Hematopoietic multipotent progenitor cell treated with erythropoietin and hydrocortisone succinate and interleukin-3 and kit ligand, for 6 days (in vitro differentiated cells): Measurements from ENCODE around the gene DACH1.
A peak's percentile ranks its signal among the peaks of the same experiment; 100 is the strongest.
"Not testable (repeated sequence)": the region's sequence is repeated elsewhere in the genome, so short reads cannot be mapped to it uniquely, and the experiment has no call there.

Experiments used
- DNase-seq: peaks from one replicate; pipeline ENCODE4 v3.0.0-alpha.2; 2015

DACH1 gene

GRCh38 chr13:71867131-71867814 lies at the start of gene DACH1:
Gene DACH1 (minus strand): TSS chr13:71867204.
- DNase-seq = peak; percentile 91

- no peak for DNase-seq
Observed at GRCh38 chr13:71913717-71914116, 46.7 kb upstream of the DACH1 start.

DNA sequence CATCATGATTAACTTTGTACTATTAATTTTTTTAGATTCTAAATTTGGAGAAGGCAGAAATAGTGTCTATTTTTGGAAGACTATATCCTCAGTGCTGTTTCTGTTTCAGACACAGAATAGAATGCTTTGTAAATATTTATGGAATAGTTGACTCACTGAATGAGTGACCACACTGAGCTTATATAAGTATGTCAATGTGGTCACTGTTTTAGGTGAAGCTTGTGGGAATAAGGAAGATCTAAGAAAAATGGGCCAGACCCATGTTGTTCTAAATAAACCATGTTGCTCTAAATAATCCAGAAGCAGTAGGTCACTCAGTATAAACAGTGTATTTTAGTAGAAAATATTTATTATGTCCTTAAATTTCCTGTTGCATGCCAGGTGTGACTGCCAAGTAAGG lies 45.5 kb upstream of the DACH1 start:
- no peak for DNase-seq

GRCh38 chr13:71906448-71906847 lies 39.4 kb upstream of the DACH1 start:
- peak; percentile 95 for DNase-seq

DNA sequence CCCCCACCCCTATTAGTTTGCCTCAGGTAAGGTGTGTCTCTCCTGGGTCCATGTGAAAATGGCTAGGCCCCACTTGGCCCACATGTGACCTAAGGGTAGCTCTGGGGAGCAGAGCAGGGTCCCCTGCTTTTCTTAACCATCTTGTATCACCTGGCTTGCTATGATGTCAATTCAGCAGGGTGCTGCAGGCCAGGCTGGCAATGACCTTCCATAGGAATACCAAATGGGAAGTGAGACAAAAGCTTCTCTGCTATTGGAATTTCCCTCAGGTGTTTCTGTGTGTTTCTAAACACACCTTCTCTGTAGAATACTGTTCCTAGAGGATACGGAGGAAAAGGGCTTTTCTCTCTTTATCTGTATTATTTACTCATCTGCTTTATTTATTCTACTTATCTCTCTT lies 35.7 kb upstream of the DACH1 start:
- no peak for DNase-seq

DNA sequence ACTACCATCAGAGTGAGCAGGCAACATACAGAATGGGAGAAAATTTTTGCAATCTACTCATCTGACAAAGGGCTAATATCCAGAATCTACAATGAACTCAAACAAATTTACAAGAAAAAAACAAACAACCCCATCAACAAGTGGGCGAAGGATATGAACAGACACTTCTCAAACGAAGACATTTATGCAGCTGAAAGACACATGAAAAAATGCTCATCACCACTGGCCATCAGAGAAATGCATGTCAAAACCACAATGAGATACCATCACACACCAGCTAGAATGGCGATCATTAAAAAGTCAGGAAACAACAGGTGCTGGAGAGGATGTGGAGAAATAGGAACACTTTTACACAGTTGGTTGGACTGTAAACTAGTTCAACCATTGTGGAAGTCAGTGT lies 26.5 kb upstream of the DACH1 start:
- not testable (repeated sequence) for DNase-seq

DNA sequence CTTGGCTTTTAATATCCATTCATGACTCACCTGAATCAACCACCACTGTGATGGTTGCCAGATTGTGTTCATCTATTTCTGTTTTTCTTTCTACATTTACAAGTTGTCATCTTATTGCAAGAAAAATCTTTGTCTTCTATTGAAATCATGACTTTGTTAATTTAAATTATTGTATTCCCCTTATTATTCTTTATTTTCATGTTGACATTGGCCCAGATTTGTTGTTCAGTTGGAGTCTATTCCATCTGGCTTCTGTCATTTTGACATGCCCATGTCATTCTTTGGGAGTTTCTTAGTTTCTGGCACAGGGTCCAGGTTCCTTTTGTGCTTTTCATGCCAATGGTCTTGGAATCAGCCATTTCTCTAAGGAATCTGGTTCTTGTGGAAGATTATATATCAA lies 19.9 kb upstream of the DACH1 start:
- no peak for DNase-seq

GRCh38 chr13:71882120-71882519 lies 15.1 kb upstream of the DACH1 start:
- DNase-seq = no peak

- DNase-seq = no peak
Observed at GRCh38 chr13:71880753-71881541, 13.9 kb upstream of the DACH1 start.

DNA sequence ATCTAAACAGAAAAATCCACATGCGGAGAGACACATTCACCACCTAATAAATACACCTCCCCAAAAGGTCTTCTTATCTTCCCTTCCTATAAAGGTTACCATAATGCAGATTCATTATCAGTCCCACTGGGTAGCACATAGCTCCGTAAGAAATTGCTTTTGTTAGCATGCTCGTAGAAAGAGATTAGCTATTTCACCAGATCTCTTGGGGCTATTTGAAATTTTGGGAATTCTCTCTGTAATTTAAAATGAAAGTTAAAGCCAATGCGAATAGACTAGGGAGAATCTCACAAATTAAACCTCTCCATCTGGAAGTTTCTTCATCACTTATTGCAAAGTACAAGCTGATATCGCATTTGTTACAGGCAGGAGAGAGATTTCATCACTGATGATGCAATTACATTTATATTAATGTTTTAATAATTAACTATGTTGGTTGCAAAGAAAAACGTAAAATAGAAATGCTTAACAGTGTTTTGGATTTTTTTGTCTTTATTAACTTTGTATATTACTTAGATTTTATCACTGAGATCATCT lies 12.9 kb upstream of the DACH1 start:
- DNase-seq = no peak

- peak; percentile 88 for DNase-seq
Observed at GRCh38 chr13:71879129-71879535, 12.1 kb upstream of the DACH1 start.

- no peak for DNase-seq
Observed at GRCh38 chr13:71877256-71877653, 10.3 kb upstream of the DACH1 start.

DNA sequence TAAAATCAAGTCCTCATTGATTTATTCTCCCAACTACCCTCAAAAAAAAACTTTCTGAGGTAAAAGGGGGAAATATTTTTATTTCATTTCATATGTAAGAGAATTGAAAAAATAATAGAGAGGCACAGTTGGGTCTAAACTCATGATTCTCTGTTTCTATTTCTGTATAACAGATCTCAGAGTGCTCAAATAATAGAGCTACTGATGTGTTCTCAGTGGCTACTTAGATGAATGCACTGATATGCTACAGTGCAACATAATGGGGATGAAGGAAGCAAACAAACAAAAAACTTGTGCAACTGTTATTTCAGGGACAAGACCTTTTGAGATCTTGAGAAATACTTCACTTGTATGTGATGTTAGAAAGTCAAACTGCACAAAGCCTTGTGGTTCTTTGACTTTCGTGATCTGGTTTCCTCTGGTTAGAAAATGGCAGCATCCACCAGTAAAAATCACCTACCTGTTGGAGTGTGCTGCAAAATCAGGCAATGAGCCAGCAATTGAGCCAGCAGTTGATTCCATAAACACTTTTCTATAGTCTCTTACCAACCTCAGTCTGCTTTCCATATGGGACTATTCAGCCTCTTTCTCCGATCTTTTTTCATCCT lies 9.7 kb upstream of the DACH1 start:
- no peak for DNase-seq

DNA sequence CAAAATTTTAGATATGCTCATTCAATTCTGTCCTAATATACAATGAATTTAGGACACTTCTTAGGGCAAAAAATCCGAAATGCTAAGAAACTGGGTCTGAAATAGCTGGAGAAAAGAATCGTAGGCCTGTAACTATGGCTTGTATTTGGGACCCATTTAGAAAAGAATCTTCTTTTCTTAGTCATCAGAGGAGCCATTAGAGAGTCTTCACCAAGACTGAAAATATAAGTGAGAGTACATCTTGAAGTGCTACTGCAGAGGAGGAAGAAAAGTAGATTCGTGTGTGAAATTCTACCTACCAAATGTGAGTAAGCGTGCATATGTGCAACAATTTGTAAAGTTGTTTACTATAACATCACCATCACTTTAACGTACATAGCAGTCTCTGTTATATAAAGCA lies 8.8 kb upstream of the DACH1 start:
- DNase-seq = no peak

DNA sequence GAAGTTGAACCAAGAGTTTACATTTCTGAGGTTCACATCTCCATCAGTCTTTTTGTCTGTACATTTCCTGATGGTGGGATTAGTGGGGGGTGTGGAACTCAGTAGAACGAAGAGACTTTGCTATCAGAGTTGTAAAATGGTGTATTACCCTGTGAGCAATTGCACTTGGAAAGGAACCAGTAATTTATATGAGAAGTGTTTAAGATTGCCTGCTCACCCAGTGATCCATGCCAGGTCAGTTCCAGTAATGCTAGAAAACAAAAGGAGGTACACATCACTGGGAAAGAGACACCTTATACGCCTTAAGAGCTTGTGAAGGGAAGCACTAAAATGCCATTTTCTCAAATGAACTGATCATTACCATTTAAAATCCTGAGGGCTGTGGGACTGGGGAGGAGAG lies 7.5 kb upstream of the DACH1 start:
- DNase-seq = no peak

- no peak for DNase-seq
Observed at GRCh38 chr13:71873418-71874247, 6.6 kb upstream of the DACH1 start.

DNA sequence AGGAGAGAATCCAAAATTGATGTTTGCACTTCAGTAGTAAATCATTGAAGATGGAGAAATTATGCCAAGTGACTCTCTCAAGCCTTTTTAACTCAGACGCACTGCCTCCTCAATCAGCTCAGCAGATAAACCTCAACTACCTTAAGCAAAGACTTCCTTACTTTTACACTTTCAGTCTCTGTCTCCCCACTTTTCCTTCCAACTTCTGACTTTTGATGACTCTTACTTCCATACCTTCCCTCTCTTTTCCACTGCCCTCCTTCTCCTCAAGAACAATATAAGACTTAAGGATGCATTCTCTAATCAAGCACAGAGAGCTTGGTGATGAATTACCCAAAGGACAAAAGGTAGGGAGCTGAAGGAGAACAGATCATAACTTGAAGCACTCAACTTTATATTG lies 4.8 kb upstream of the DACH1 start:
- no peak for DNase-seq

DNA sequence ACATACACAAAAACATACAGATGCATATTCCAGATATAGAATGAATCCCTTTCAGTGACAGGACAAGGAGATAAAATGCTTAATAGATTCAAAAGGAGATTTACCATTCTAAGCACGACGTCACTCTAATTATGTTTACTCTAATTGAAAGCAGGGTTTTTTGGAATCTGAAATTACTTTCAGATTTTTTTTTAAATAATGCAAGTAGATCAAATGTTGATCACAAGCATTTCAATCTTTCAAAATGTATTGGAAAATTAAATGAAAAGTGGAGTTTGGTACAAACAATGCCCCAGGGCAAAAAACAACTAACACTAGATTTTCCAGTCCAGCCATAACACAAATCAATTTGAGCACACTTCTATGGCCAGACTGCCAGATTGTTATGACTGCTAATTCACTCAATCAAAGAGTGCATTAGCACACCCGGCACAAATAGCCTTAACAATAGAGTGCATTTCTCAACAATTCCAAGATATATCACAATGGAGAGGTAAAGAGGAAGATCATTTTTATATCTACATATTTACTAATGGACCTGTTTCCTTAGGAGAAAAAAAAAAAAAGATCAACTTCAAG lies 4.3 kb upstream of the DACH1 start:
- no peak for DNase-seq

DNA sequence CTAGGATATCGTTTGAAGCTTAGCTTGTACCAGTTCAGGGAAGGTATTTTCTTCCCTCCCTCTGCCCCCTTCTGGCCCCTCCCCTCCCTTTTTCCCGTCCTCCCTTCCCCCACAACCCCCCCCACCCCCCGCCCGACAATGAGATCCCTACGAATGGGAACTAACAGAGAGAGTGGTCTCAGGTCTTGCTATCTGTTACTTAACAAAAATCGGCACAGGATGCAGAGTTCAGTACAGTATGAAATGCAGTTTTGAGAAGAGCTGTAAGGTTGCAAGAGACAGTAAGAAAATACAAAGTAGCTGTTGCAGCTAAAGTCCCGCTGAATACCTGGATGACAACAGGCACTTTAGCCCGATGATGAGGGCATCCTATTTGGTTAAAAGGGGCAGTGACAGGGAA lies 3.1 kb upstream of the DACH1 start:
- DNase-seq = no peak

- no peak for DNase-seq
Observed at GRCh38 chr13:71869274-71869673, 2.3 kb upstream of the DACH1 start.

- DNase-seq = peak; percentile 43
Observed at GRCh38 chr13:71866335-71867130, 471 bp downstream of the DACH1 start.

- DNase-seq = peak; percentile 21
Observed at GRCh38 chr13:71865874-71866334, 1.1 kb downstream of the DACH1 start.
